A549 (cell line): ENCODE results near the gene ZMAT3. TPM values are rescaled to one million over a fixed set of nuclear protein-coding genes. Genes with fewer than 3 reads are reported as not detected.
A peak's percentile ranks its signal among the peaks of the same experiment; 100 is the strongest.

ENCODE experiments used
- ATAC-seq, 2 experiments: fragments of 200-7000 bp in 1 of 2; fragments of >200 bp in 1 of 2; cut with Nextera tagmentation in 1 of 2; cut with Tn5 transposase in 1 of 2; 3 replicates each; pipeline versions ENCODE4 v1.8.0 to v1.9.1; 2018 to 2020; ENCODE audit warnings: mild to moderate bottlenecking in 1 of 2, moderate library complexity in 1 of 2
- CTCF ChIA-PET: fragments of 300-600 bp; sonication (Branson Sonifier 250); formaldehyde crosslinking; extraction: SDS; loops from one replicate; lab custom pipeline; 2021; ENCODE audit warnings: antibody characterized with exemption, inconsistent platforms; lab: Yijun Ruan, JAX
- POLR2A ChIA-PET: fragments of 350-600 bp; formaldehyde crosslinking; extraction: SDS; loops from one replicate; lab custom pipeline; 2021; ENCODE audit warnings: antibody characterized with exemption, inconsistent platforms; lab: Yijun Ruan, JAX
- DNase-seq, 2 experiments: peaks; one replicate each; pipeline versions ENCODE4 v3.0.0 to v3.0.0-alpha.2; 2011 to 2016; ENCODE audit warnings: low read depth in 1 of 2, low spot score in 1 of 2
- FAIRE-seq: peaks from 2 replicates; lab custom pipeline; 2011; peaks lifted over from hg19 to GRCh38; lab: Jason Lieb, UNC
- H3K27ac ChIP-seq, 2 experiments: fragments of >200 bp; sonication (Bioruptor Twin); formaldehyde crosslinking; 3 replicates each; pipeline ENCODE4 v1.5.1; 2016 to 2017
- H3K4me1 ChIP-seq: fragments of >200 bp; sonication (Bioruptor Twin); formaldehyde crosslinking; 3 replicates; pipeline ENCODE4 v1.6.1; 2016
- H3K4me2 ChIP-seq: fragments of >200 bp; sonication (Bioruptor Twin); formaldehyde crosslinking; 3 replicates; pipeline ENCODE4 v1.6.1; 2016
- H3K4me3 ChIP-seq: fragments of >200 bp; sonication (Bioruptor Twin); formaldehyde crosslinking; 3 replicates; pipeline ENCODE4 v1.5.1; 2016
- H3K9me3 ChIP-seq: fragments of >200 bp; sonication (Bioruptor Twin); formaldehyde crosslinking; 3 replicates; pipeline ENCODE4 v1.6.1; 2016
- BCL3 ChIP-seq: fragments of >200 bp; sonication (Bioruptor Twin); formaldehyde crosslinking; IDR thresholded peaks from 3 replicates; pipeline ENCODE4 v1.6.1; 2016
- CBX2 ChIP-seq: fragments of 200-600 bp; sonication (generic); IDR thresholded peaks from 2 replicates; pipeline ENCODE4 v1.6.1; 2016; ENCODE audit warnings: low read depth, mild to moderate bottlenecking, borderline replicate concordance
- CBX8 ChIP-seq: fragments of 200-600 bp; sonication (generic); IDR thresholded peaks from 2 replicates; pipeline ENCODE4 v1.6.1; 2016
- E2F6 ChIP-seq: IDR thresholded peaks from 2 replicates; pipeline ENCODE4 v1.6.1; 2012; ENCODE audit warnings: low read depth, borderline replicate concordance
- ELK1 ChIP-seq: fragments of 150-350 bp; IDR thresholded peaks from 2 replicates; pipeline ENCODE4 v1.6.1; 2014; ENCODE audit warnings: low read depth, mild to moderate bottlenecking, low read length
- ESRRA ChIP-seq: fragments of 150-350 bp; IDR thresholded peaks from 2 replicates; pipeline ENCODE4 v1.6.1; 2014; ENCODE audit warnings: mild to moderate bottlenecking, low read length, borderline replicate concordance
- GATA3 ChIP-seq: IDR thresholded peaks from 2 replicates; pipeline ENCODE4 v1.6.1; 2012; ENCODE audit warnings: borderline replicate concordance
- HMGXB4 ChIP-seq: fragments of 250-450 bp; sonication (Bioruptor Pico); IDR thresholded peaks from 2 replicates; pipeline ENCODE4 v1.5.0; 2021; ENCODE audit warnings: mild to moderate bottlenecking, moderate library complexity, borderline replicate concordance
- HOXB13 ChIP-seq: fragments of 250-450 bp; sonication (Bioruptor Pico); IDR thresholded peaks from 2 replicates; pipeline ENCODE4 v1.5.0; 2020; ENCODE audit warnings: low read depth, mild to moderate bottlenecking, moderate library complexity
- KDM5A ChIP-seq: fragments of 200-600 bp; sonication (generic); IDR thresholded peaks from 2 replicates; pipeline ENCODE4 v1.6.1; 2016; ENCODE audit warnings: antibody characterized with exemption, mild to moderate bottlenecking
- MAX ChIP-seq: IDR thresholded peaks from 2 replicates; pipeline ENCODE4 v1.6.1; 2012
- NFE2L2 ChIP-seq: fragments of 150-350 bp; conservative IDR thresholded peaks from 2 replicates; pipeline ENCODE4 v1.6.1; 2014; ENCODE audit warnings: low read length
- PHF8 ChIP-seq: fragments of 200-600 bp; sonication (generic); IDR thresholded peaks from 2 replicates; pipeline ENCODE4 v1.6.1; 2016; ENCODE audit warnings: low read depth, mild to moderate bottlenecking, antibody characterized with exemption, moderate library complexity, borderline replicate concordance
- RAD21 ChIP-seq, 2 experiments: fragments of >200 bp in 1 of 2; sonication (Bioruptor Twin) in 1 of 2; formaldehyde crosslinking in 1 of 2; IDR thresholded peaks in 1 of 2; conservative IDR thresholded peaks in 1 of 2; 2 replicates in 1 of 2; 3 replicates in 1 of 2; pipeline ENCODE4 v1.6.1; 2012 to 2018; ENCODE audit warnings: inconsistent platforms in 1 of 2
- RARB ChIP-seq: fragments of 250-450 bp; sonication (Bioruptor Pico); IDR thresholded peaks from 2 replicates; pipeline ENCODE4 v1.8.0; 2021; ENCODE audit warnings: mild to moderate bottlenecking, moderate library complexity
- RNF2 ChIP-seq: fragments of 200-600 bp; sonication (generic); IDR thresholded peaks from 2 replicates; pipeline ENCODE4 v1.6.1; 2016; ENCODE audit warnings: low read depth, mild to moderate bottlenecking, antibody characterized with exemption, moderate library complexity, borderline replicate concordance
- SMC3 ChIP-seq: fragments of >200 bp; sonication (Bioruptor Twin); formaldehyde crosslinking; IDR thresholded peaks from 3 replicates; pipeline ENCODE4 v1.6.1; 2018; ENCODE audit warnings: inconsistent platforms
- TP53 ChIP-seq: fragments of 250-450 bp; sonication (Bioruptor Pico); IDR thresholded peaks from 2 replicates; pipeline ENCODE4 v1.5.0; 2021; ENCODE audit warnings: mild to moderate bottlenecking, moderate library complexity
- USF2 ChIP-seq: fragments of 450-650 bp; IDR thresholded peaks from 2 replicates; pipeline ENCODE4 v1.6.1; 2014; ENCODE audit warnings: antibody characterized with exemption
- ZFP36 ChIP-seq: fragments of 450-650 bp; IDR thresholded peaks from 2 replicates; pipeline ENCODE4 v1.6.1; 2014; ENCODE audit warnings: borderline replicate concordance; ENCODE audit not compliant: partially characterized antibody
- ZSCAN20 ChIP-seq: fragments of 250-450 bp; sonication (Bioruptor Pico); IDR thresholded peaks from 2 replicates; pipeline ENCODE4 v1.8.0; 2022; ENCODE audit warnings: mild to moderate bottlenecking, moderate library complexity
- WGBS: methylation state at CpG from one replicate; pipeline ENCODE4 v1.1.6; 2017; ENCODE audit errors: missing lambda C conversion rate; 5-methylcytosine and 5-hydroxymethylcytosine counted together
- polyA plus RNA-seq, 4 experiments: library from polyadenylated mRNA; depleted of rRNA in 3 of 4; stranded (reverse); fragments of >200 nt; fragmentation: RNase III in 1 of 4; extraction: RNeasy Plus Mini Kit Qiagen cat#74134 plus additional on column Dnase treatment in 1 of 4; gene quantifications; 2 replicates in 3 of 4; 3 replicates in 1 of 4; pipeline ENCODE4 v1.2.3, GENCODE V29; 2011 to 2017

Gene ZMAT3
- polyA plus RNA-seq, 2 of the 4 experiments (the other 2 are of a cell fraction) = 5.7 to 12.2 TPM

GRCh38 chr3:178989821-178990220 lies 81.8 kb downstream of the ZMAT3 start (continued):
- TF ChIP-seq ELK1 = no peak
- no peak for TF ChIP-seq SMC3
- TF ChIP-seq TP53 = no peak
- TF ChIP-seq RARB (CRISPR knock-in tag) = no peak
- no peak for TF ChIP-seq RAD21 (conservative IDR thresholded peaks at IDR 0.05 in 1 of 2, IDR thresholded peaks at IDR 0.05 in 1 of 2)
- TF ChIP-seq USF2 = no peak
- TF ChIP-seq ESRRA = no peak

GRCh38 chr3:178987745-178988144 lies 83.9 kb downstream of the ZMAT3 start:
- DNase-seq (no peak), FAIRE-seq (no peak)
- CTCF ChIA-PET = no interaction called here

GRCh38 chr3:178986456-178986855 lies 85.2 kb downstream of the ZMAT3 start:
- peaks cover 9% of the 10 kb centered on the region; the same call in 2 of the 3 replicates for H3K9me3 ChIP-seq
- TF ChIP-seq ZSCAN20 = no peak
- TF ChIP-seq RNF2 = no peak
- no peak for TF ChIP-seq BCL3
- TF ChIP-seq TP53 = no peak
- TF ChIP-seq E2F6 = no peak
- TF ChIP-seq NFE2L2 = no peak
- no peak for TF ChIP-seq ELK1
- no peak for TF ChIP-seq CBX2
- no peak for TF ChIP-seq ZFP36
- no peak for TF ChIP-seq MAX
- no peak for TF ChIP-seq HOXB13 (CRISPR knock-in tag)
- TF ChIP-seq PHF8 = no peak
- TF ChIP-seq HMGXB4 (CRISPR knock-in tag) = no peak
- ATAC-seq (no peak), FAIRE-seq (no peak), DNase-seq (no peak)
- 0% methylated on average over 2 of the region's 2 CpGs for WGBS
- no peak overlapping the region for H3K4me2 ChIP-seq
- no peak overlapping the region for H3K27ac ChIP-seq
- H3K4me3 ChIP-seq = no peak overlapping the region
- ChIA-PET POLR2A (no interaction called here), CTCF (no interaction called here)
- H3K4me1 ChIP-seq = no peaks in the 10 kb centered on the region

More at GRCh38 chr3:178987745-178988144, 83.9 kb downstream of the ZMAT3 start:
- Histone ChIP-seq H3K27ac (no peak overlapping the region), H3K4me2 (no peak overlapping the region), H3K9me3 (peaks cover 9% of the 10 kb centered on the region; the same call in 2 of the 3 replicates), H3K4me1 (no peaks in the 10 kb centered on the region), H3K4me3 (no peak overlapping the region)
- ATAC-seq = no peak
- TF ChIP-seq NFE2L2 = no peak
- TF ChIP-seq GATA3 = no peak
- TF ChIP-seq KDM5A = peak; percentile 62; the same call in 1 of the 2 replicates
- no peak for TF ChIP-seq CBX8
- 80% methylated on average over 1 of the region's 1 CpG for WGBS
- POLR2A ChIA-PET = no interaction called here
